Caco-2 (cell line): Measurements from ENCODE around the gene OR2AE1. TPM values are rescaled to one million over a fixed set of nuclear protein-coding genes. Genes with fewer than 3 reads are reported as not detected.

Source experiments
- BruUV-seq: library from RNA; stranded (reverse); fragments of 400-500 nt; replicated peaks from 2 replicates; lab custom pipeline; 2021; lab: Mats Ljungman, UMichigan
- CTCF ChIA-PET: fragments of 300-600 bp; sonication (Branson Sonifier 250); formaldehyde crosslinking; loops from one replicate; lab custom pipeline; 2022; ENCODE audit warnings: antibody characterized with exemption; lab: Charles Lee
- POLR2A ChIA-PET: fragments of 300-600 bp; sonication (Branson Sonifier 250); formaldehyde crosslinking; loops from one replicate; lab custom pipeline; 2022; ENCODE audit warnings: antibody characterized with exemption; lab: Charles Lee
- DNase-seq, 2 experiments: peaks; one replicate each; pipeline versions ENCODE4 v3.0.0 to v3.0.0-alpha.2; 2020 to 2022
- H3K27me3 ChIP-seq: replicated peaks from 2 replicates; pipeline ENCODE4 v1.6.0; 2011; ENCODE audit warnings: low read length; ENCODE audit not compliant: control insufficient read depth, insufficient read depth
- H3K36me3 ChIP-seq: 2 replicates; pipeline ENCODE4 v1.5.1; 2011; ENCODE audit warnings: low read length; ENCODE audit not compliant: control insufficient read depth, insufficient read depth
- H3K4me1 ChIP-seq: fragments of 250-450 bp; sonication (Bioruptor Pico); 2 replicates; pipeline ENCODE4 v1.5.1; 2020; ENCODE audit warnings: mild to moderate bottlenecking
- H3K4me3 ChIP-seq: 2 replicates; pipeline ENCODE4 v1.5.1; 2011; ENCODE audit warnings: low read depth, mild to moderate bottlenecking, control low read depth, low read length
- H3K9me3 ChIP-seq: fragments of 250-450 bp; sonication (Bioruptor Pico); 2 replicates; pipeline ENCODE4 v1.5.1; 2020; ENCODE audit warnings: mild to moderate bottlenecking, moderate library complexity
- H3K27ac Mint-ChIP-seq: one replicate; pipeline ENCODE4 v1.8.0; 2022; ENCODE audit warnings: mixed read lengths; ENCODE audit not compliant: unreplicated experiment
- H3K27me3 Mint-ChIP-seq: one replicate; pipeline ENCODE4 v1.8.0; 2022; ENCODE audit warnings: mixed read lengths; ENCODE audit not compliant: insufficient read depth, unreplicated experiment
- H3K36me3 Mint-ChIP-seq: one replicate; pipeline ENCODE4 v1.8.0; 2022; ENCODE audit warnings: mild to moderate bottlenecking, mixed read lengths; ENCODE audit not compliant: insufficient read depth, unreplicated experiment
- H3K4me1 Mint-ChIP-seq: one replicate; pipeline ENCODE4 v1.8.0; 2022; ENCODE audit warnings: low read depth, mixed read lengths; ENCODE audit not compliant: unreplicated experiment
- H3K4me3 Mint-ChIP-seq: one replicate; pipeline ENCODE4 v1.8.0; 2022; ENCODE audit warnings: mild to moderate bottlenecking, moderate library complexity, mixed read lengths; ENCODE audit not compliant: unreplicated experiment
- H3K9me3 Mint-ChIP-seq: one replicate; pipeline ENCODE4 v1.8.0; 2022; ENCODE audit warnings: mixed read lengths; ENCODE audit not compliant: unreplicated experiment
- CTCF ChIP-seq, 2 experiments: fragments of 200-600 bp in 1 of 2; IDR thresholded peaks; 1 replicate in 1 of 2; 2 replicates in 1 of 2; pipeline versions ENCODE4 v1.5.1 to v1.8.0; 2011 to 2022; ENCODE audit warnings: antibody characterized with exemption in 1 of 2, control low read depth in 1 of 2, inconsistent platforms in 1 of 2, low read depth in 1 of 2, low read length in 1 of 2, mild to moderate bottlenecking in 1 of 2, moderate library complexity in 1 of 2; ENCODE audit not compliant: insufficient read depth in 1 of 2, severe bottlenecking in 1 of 2, unreplicated experiment in 1 of 2
- intact Hi-C: fragments of 100-400 bp; cut with micrococcal nuclease; formaldehyde crosslinking; loops from one replicate; pipeline ENCODE4 v1.10.0; 2022; ENCODE audit not compliant: unreplicated experiment
- total RNA-seq: library from RNA; stranded (reverse); gene quantifications from 2 replicates; pipeline ENCODE4 v1.2.3, GENCODE V29; 2022

OR2AE1 gene
- total RNA-seq, 1 experiment from 2014 or later = not detected

- Mint-ChIP-seq H3K27me3 (no peaks in the 10 kb centered on the region), H3K27ac (peak overlapping the region; percentile 29), H3K9me3 (peaks cover 8% of the 10 kb centered on the region), H3K4me1 (peaks cover 53% of the 10 kb centered on the region), H3K4me3 (peak overlapping the region; percentile 11), H3K36me3 (no peaks in the 10 kb centered on the region)
- BruUV-seq = no TSS peak
- POLR2A ChIA-PET = no interaction called here
- no peak for DNase-seq
- Histone ChIP-seq H3K9me3 (peaks cover 3% of the 10 kb centered on the region; the same call in 1 of the 2 replicates), H3K36me3 (no peaks in the 10 kb centered on the region), H3K4me1 (peaks cover 59% of the 10 kb centered on the region), H3K4me3 (no peak overlapping the region), H3K27me3 (no peaks in the 10 kb centered on the region)
- CTCF ChIA-PET = interaction anchor here (1.1 kb wide), 2 partner anchors 9 to 303 kb away, joined by 3 read pairs; no protein-coding TSS in a partner anchor
- TF ChIP-seq CTCF (IDR thresholded peaks at IDR 0.05; ENCODE audit: insufficient read depth in 1 of 2, low read depth in 1 of 2, low read length in 1 of 2, severe bottlenecking in 1 of 2, unreplicated experiment in 1 of 2) = no peak
- intact Hi-C loops = loop anchor here (5.0 kb wide), 1 partner anchor 152 kb away; the partner anchor contains the start of gene CYP3A5
Measured at GRCh38 chr7:99828811-99829210, 48.0 kb downstream of the OR2AE1 start.

- no peak overlapping the region for H3K4me3 ChIP-seq
- no TSS peak for BruUV-seq
Measured at GRCh38 chr7:99827040-99827778, 49.6 kb downstream of the OR2AE1 start.

More at GRCh38 chr7:99827040-99827778, 49.6 kb downstream of the OR2AE1 start:
- peaks cover 43% of the 10 kb centered on the region for H3K4me1 Mint-ChIP-seq
- H3K27me3 ChIP-seq = no peaks in the 10 kb centered on the region
- ChIA-PET POLR2A (no interaction called here), CTCF (no interaction called here)
- H3K4me3 Mint-ChIP-seq = no peak overlapping the region
- H3K36me3 ChIP-seq = no peaks in the 10 kb centered on the region
- no peak overlapping the region for H3K27ac Mint-ChIP-seq
- peaks cover 7% of the 10 kb centered on the region; the same call in 1 of the 2 replicates for H3K9me3 ChIP-seq
- no peaks in the 10 kb centered on the region for H3K36me3 Mint-ChIP-seq
- DNase-seq = no peak
- no peak for TF ChIP-seq CTCF (IDR thresholded peaks at IDR 0.05; ENCODE audit: insufficient read depth in 1 of 2, low read depth in 1 of 2, low read length in 1 of 2, severe bottlenecking in 1 of 2, unreplicated experiment in 1 of 2)
- H3K4me1 ChIP-seq = peaks cover 55% of the 10 kb centered on the region
- H3K27me3 Mint-ChIP-seq = no peaks in the 10 kb centered on the region
- intact Hi-C loops = loop anchor here (5.0 kb wide), 1 partner anchor 150 kb away; the partner anchor contains the start of gene CYP3A5
- peaks cover 8% of the 10 kb centered on the region for H3K9me3 Mint-ChIP-seq

Other genes with a start within 250 kb of the OR2AE1 start
- 2.7 and 3.7 TPM in 2 replicates for gene CYP3A5, start 197.0 kb downstream of the OR2AE1 start, total RNA-seq
- not detected in 2 replicates for gene CYP3A7, start 141.8 kb downstream of the OR2AE1 start, total RNA-seq
- not detected in 2 replicates for gene CYP3A4, start 92.8 kb downstream of the OR2AE1 start, total RNA-seq
- not detected in 2 replicates for gene CYP3A43, start 49.0 kb downstream of the OR2AE1 start, total RNA-seq
- gene TRIM4, start 42.5 kb upstream of the OR2AE1 start, total RNA-seq = 22.5 and 25.6 TPM in 2 replicates
- 0.27 TPM in 1 of 2 replicates, not detected in the other for gene GJC3, start 52.6 kb upstream of the OR2AE1 start, total RNA-seq
- gene AZGP1, start 99.0 kb upstream of the OR2AE1 start, total RNA-seq = not detected in 2 replicates
- gene ZKSCAN1, start 138.6 kb upstream of the OR2AE1 start, total RNA-seq = 44.8 and 47.5 TPM in 2 replicates
- gene ZSCAN21, start 172.7 kb upstream of the OR2AE1 start, total RNA-seq = 15.2 and 16.7 TPM in 2 replicates
- gene ZNF3, start 204.7 kb upstream of the OR2AE1 start, total RNA-seq = 37.8 and 41.1 TPM in 2 replicates
- gene COPS6, start 211.9 kb upstream of the OR2AE1 start, total RNA-seq = 142 and 150 TPM in 2 replicates
- 227 and 240 TPM in 2 replicates for gene MCM7, start 224.4 kb upstream of the OR2AE1 start, total RNA-seq
- gene AP4M1, start 224.6 kb upstream of the OR2AE1 start, total RNA-seq = 14.9 and 16.2 TPM in 2 replicates
- gene TAF6, start 242.3 kb upstream of the OR2AE1 start, total RNA-seq = 81.1 and 81.2 TPM in 2 replicates
- 8.8 and 10.1 TPM in 2 replicates for gene CNPY4, start 242.6 kb upstream of the OR2AE1 start, total RNA-seq
- 3.2 and 3.7 TPM in 2 replicates for gene MBLAC1, start 249.9 kb upstream of the OR2AE1 start, total RNA-seq